RWPE2 (cell line): ENCODE results near the gene F2RL1.
A peak's percentile ranks its signal among the peaks of the same experiment; 100 is the strongest.
"Not testable (repeated sequence)": the region's sequence is repeated elsewhere in the genome, so short reads cannot be mapped to it uniquely, and the experiment has no call there.

Experiments
- ATAC-seq: fragments of 200-7000 bp; cut with Tn5 transposase; 3 replicates; pipeline ENCODE4 v1.9.1; 2021; ENCODE audit warnings: low read depth
- DNase-seq: peaks from one replicate; pipeline ENCODE4 v3.0.0-alpha.2; 2020; ENCODE audit warnings: low spot score
- H3K27ac ChIP-seq: fragments of 450-650 bp; 2 replicates; pipeline ENCODE4 v1.5.1; 2017; ENCODE audit warnings: mild to moderate bottlenecking; ENCODE audit not compliant: poor library complexity, severe bottlenecking
- H3K27me3 ChIP-seq: fragments of 250-450 bp; sonication (Bioruptor Pico); 2 replicates; pipeline ENCODE4 v1.5.1; 2021; ENCODE audit warnings: mild to moderate bottlenecking, moderate library complexity; ENCODE audit not compliant: insufficient read depth, poor library complexity, severe bottlenecking
- H3K36me3 ChIP-seq: fragments of 250-450 bp; sonication (Bioruptor Pico); 2 replicates; pipeline ENCODE4 v1.5.1; 2020; ENCODE audit warnings: low read depth, mild to moderate bottlenecking, moderate library complexity
- H3K4me1 ChIP-seq: fragments of 250-450 bp; sonication (Bioruptor Pico); 2 replicates; pipeline ENCODE4 v1.5.1; 2021; ENCODE audit warnings: mild to moderate bottlenecking, moderate library complexity; ENCODE audit not compliant: insufficient read depth, poor library complexity, severe bottlenecking
- H3K4me3 ChIP-seq: fragments of 250-450 bp; sonication (Bioruptor Pico); 2 replicates; pipeline ENCODE4 v1.5.1; 2021; ENCODE audit warnings: mild to moderate bottlenecking, moderate library complexity; ENCODE audit not compliant: severe bottlenecking
- H3K9me3 ChIP-seq: fragments of 250-450 bp; sonication (Bioruptor Pico); 2 replicates; pipeline ENCODE4 v1.5.1; 2021; ENCODE audit warnings: mild to moderate bottlenecking, moderate library complexity; ENCODE audit not compliant: severe bottlenecking
- TF ChIP-seq, protein P1 (sequence below): fragments of 450-650 bp; IDR thresholded peaks from one replicate; pipeline ENCODE4 v1.5.1; 2017; ENCODE audit warnings: mild to moderate bottlenecking, moderate library complexity; ENCODE audit not compliant: poor library complexity, severe bottlenecking

The F2RL1 gene

DNA sequence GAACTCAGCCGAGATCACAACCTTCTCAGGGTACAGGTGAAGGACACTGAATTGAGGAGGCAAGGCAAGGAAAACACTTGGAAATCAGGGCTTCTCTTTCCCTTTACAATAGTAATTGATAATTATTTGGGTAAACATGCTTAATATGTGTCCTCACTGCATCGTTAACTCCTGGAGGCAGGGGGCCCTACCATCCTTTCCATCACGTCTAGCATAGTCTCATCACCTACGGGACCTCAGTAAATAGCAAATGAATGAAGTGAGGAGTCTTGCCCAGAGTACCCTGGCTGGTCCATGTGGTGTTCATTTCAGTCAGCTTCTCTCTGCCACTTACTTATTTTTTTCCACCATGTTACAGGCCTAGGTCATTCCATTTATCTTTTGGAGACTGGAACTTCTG, 2.3 kb downstream of the F2RL1 start:
- ATAC-seq, result no peak
- TF ChIP-seq, protein P1, sequence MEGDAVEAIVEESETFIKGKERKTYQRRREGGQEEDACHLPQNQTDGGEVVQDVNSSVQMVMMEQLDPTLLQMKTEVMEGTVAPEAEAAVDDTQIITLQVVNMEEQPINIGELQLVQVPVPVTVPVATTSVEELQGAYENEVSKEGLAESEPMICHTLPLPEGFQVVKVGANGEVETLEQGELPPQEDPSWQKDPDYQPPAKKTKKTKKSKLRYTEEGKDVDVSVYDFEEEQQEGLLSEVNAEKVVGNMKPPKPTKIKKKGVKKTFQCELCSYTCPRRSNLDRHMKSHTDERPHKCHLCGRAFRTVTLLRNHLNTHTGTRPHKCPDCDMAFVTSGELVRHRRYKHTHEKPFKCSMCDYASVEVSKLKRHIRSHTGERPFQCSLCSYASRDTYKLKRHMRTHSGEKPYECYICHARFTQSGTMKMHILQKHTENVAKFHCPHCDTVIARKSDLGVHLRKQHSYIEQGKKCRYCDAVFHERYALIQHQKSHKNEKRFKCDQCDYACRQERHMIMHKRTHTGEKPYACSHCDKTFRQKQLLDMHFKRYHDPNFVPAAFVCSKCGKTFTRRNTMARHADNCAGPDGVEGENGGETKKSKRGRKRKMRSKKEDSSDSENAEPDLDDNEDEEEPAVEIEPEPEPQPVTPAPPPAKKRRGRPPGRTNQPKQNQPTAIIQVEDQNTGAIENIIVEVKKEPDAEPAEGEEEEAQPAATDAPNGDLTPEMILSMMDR, result no peak
- Histone ChIP-seq H3K36me3 (peaks cover 12% of the 10 kb centered on the region), H3K4me3 (peak overlapping the region; percentile 84), H3K4me1 (peaks cover 35% of the 10 kb centered on the region), H3K27ac (peak overlapping the region; percentile 81), H3K9me3 (no peaks in the 10 kb centered on the region), H3K27me3 (no peaks in the 10 kb centered on the region)
- no peak for DNase-seq

DNA sequence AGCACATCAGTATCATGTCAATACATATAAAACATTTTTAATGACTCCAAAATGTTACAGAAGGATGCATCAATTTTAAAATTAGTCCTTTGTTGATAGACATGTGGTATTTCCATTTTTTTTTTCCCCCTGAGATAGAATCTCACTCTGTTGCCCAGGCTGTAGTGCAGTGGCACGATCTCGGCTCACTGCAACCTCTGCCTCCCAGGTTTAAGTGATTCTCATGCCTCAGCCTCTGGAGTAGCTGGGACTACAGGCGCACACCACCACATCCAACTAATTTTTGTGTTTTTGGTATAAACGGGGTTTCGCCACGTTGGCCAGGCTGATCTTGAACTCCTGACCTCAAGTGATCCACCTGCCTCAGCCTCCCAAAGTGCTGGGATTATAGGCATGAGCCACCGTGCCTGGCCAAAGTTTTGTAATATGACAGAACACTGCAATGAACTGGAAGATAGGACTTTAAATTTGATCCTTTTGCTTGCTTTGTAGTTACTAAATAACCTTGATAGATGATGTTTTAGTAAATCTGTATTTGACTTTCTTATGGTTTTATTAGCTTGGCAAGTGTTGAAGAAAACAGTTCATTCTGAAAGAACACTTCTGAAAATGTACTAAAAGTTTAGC, 3.4 kb downstream of the F2RL1 start:
- not testable (repeated sequence) for H3K4me3 ChIP-seq, H3K9me3 ChIP-seq, DNase-seq, ATAC-seq, H3K27me3 ChIP-seq
- peaks cover 34% of the 10 kb centered on the region for H3K4me1 ChIP-seq
- H3K36me3 ChIP-seq, result peaks cover 13% of the 10 kb centered on the region
- peak overlapping the region; percentile 31 for H3K27ac ChIP-seq

DNA sequence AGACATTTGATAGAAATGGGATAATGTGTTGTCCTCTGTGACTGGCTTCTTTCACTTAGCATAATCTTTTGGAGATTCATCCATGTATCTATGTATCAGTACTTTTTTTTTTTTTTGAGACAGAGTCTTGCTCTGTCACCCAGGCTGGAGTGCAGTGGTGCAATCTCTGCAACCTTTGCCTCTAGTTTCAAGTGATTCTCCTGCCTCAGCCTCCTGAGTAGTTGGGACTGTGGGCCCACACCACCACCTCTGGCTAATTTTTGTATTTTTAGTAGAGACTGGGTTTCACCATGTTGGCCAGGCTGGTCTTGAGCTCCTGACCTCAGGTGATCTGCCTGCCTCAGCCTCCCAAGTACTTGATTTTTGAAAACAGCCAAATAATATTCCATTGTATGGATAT, 7.6 kb downstream of the F2RL1 start:
- ATAC-seq, H3K4me3 ChIP-seq, DNase-seq, H3K9me3 ChIP-seq, H3K27me3 ChIP-seq: not testable (repeated sequence)
- H3K27ac ChIP-seq, result peak overlapping the region; percentile 29
- peaks cover 25% of the 10 kb centered on the region for H3K36me3 ChIP-seq
- H3K4me1 ChIP-seq, result peaks cover 21% of the 10 kb centered on the region

DNA sequence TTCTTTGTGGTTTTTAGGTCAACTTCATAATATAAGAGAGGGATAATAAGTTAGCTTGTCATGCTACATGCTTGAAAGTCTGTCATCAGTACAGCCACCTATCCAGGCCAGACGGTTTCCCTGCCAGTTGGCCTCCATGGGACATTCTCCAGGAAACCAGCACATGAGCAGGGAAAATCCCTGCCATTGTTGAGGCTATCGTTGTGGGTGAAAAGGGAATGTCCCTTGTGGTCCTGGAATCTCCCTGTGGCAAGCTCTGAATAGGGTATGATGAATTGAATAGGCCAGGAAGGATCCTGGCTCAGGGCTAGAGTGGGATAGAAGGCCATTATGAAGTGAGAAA, 12.3 kb downstream of the F2RL1 start:
- Histone ChIP-seq H3K4me3 (no peak overlapping the region), H3K9me3 (no peaks in the 10 kb centered on the region), H3K27me3 (no peaks in the 10 kb centered on the region), H3K36me3 (peaks cover 55% of the 10 kb centered on the region), H3K4me1 (peaks cover 12% of the 10 kb centered on the region), H3K27ac (no peak overlapping the region)
- DNase-seq, result no peak
- peak; percentile 37 for ATAC-seq
- TF ChIP-seq, protein P1, result no peak

DNA sequence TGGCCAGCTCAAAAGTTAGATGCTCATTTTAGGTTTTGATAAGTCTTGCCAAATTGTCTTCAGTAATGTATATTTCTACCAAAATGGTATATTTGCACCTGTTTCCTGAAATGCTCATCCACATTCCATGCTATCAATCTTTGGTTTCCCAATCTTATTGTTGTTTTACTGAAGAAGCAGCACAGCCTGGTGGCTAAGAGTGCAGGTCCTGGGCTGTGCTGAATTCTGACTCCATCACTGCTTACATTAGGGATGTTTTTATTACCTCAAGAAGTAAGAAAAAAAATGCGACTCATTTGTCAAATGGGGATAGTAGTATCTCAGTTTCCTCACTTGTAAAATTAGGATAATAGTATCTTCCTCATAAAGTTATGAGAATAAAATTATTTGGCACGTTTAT, 17.4 kb downstream of the F2RL1 start:
- Histone ChIP-seq H3K36me3 (peaks cover 46% of the 10 kb centered on the region), H3K27ac (peak overlapping the region; percentile 57), H3K4me3 (no peak overlapping the region), H3K4me1 (peaks cover 25% of the 10 kb centered on the region), H3K9me3 (no peaks in the 10 kb centered on the region), H3K27me3 (no peaks in the 10 kb centered on the region)
- ATAC-seq (peak; percentile 43; the same call in 1 of the 3 replicates), DNase-seq (no peak)
- TF ChIP-seq, protein P1, result peak; percentile 37

DNA sequence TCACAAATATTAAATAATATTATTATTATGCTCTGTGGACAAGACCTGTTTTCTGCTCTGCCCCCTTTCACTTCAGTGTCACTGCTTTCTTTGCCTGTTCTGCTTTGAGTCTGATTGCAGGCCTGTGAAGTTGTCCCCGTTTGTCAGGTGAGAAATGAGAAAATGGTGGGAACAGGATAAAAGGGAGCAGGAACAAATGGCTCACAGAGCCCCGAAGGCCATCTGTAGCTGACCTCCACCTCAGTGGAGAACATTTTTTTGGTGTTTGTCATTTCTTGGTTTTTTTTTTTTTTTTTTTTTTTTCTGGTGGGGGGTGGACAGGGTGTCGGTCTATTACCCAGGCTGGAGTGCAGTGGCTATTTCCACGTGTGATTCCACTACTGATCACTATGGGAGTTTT, 17.8 kb downstream of the F2RL1 start:
- DNase-seq (no peak), ATAC-seq (no peak)
- Histone ChIP-seq H3K36me3 (peaks cover 46% of the 10 kb centered on the region), H3K4me1 (peaks cover 25% of the 10 kb centered on the region), H3K27ac (peak overlapping the region; percentile 57), H3K9me3 (no peaks in the 10 kb centered on the region), H3K27me3 (no peaks in the 10 kb centered on the region), H3K4me3 (no peak overlapping the region)
- TF ChIP-seq, protein P1, result no peak
